Activated CD4-positive, alpha-beta T cell treated with anti-CD3 and anti-CD28 coated beads for 48 hours (primary cell): ENCODE data around the gene HOXC10.

Experiments
- DNase-seq: peaks from one replicate; pipeline ENCODE4 v3.0.0-alpha.2; 2020

HOXC10 gene

GRCh38 chr12:54017027-54017788 is 32.3 kb downstream of the HOXC10 start:
- no peak for DNase-seq

DNA sequence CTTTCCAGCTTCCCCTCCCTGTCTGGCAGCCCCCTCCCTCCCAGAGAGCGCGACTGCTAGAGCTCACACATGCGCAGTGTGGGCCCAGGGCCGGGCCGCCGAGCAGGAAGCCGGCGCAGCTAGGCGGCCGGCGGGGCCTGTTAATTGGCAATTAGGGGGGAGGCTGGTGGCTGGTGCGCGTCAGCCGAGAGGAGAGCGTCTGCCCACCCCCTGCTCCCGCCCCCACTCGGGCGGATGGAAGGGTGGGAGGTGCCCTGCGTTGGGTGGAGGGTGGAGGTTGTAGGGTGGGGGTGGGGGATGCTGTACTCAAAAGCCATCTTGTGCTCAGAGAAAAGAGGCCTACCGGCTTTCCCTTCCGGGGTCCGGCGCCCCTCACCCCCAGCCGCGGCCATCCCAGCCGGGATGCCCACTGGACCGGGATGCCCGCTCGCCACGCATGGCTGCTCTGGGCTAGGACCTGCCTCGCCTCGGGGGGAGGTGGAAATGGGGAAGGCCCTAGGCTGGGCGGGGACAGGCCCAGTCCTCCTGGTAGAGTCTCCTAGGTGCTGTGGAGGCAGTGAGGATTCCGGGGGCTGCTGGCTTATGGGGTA is 33.0 kb downstream of the HOXC10 start:
- DNase-seq, result peak; percentile 78

GRCh38 chr12:54018468-54018984 is 33.6 kb downstream of the HOXC10 start:
- no peak for DNase-seq

- DNase-seq, result no peak
Measured at GRCh38 chr12:54019091-54019811, 34.3 kb downstream of the HOXC10 start.

DNA sequence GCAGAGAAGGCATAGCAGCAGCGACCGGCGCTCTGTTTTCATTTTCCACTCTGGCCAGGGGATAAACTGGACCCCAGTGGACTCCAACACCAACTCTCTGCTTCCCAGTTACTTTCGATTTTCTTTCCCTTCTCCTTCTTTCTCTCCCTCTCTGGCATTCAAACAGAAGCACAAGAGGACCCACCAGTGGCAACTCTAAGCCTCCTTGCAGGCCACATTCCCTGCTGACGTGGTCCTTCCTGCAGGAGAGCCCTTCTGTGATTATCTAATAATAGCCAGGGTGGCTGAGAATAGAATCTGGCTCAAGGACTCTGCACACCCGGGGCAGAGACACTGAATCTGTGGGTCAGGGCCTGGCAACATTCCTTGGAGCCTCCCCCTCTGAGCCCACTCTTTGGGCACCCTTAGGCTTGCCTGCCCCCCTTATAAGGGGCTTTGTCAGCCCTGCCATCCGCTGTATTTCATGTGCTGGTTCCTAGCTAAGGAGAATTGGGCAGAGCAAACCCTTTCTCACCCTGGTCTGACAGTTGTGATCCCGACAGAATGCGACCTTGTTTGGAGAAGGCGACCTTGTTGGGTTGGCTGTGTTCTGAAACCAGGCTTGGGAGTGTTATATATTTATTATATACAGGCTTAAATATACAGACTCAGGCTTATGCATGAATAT is 35.1 kb downstream of the HOXC10 start:
- no peak for DNase-seq

GRCh38 chr12:54020591-54021405 is 35.9 kb downstream of the HOXC10 start:
- DNase-seq, result no peak

GRCh38 chr12:54021432-54022013 is 36.6 kb downstream of the HOXC10 start:
- no peak for DNase-seq

- no peak for DNase-seq
Measured at GRCh38 chr12:54022960-54023884, 38.3 kb downstream of the HOXC10 start.

DNA sequence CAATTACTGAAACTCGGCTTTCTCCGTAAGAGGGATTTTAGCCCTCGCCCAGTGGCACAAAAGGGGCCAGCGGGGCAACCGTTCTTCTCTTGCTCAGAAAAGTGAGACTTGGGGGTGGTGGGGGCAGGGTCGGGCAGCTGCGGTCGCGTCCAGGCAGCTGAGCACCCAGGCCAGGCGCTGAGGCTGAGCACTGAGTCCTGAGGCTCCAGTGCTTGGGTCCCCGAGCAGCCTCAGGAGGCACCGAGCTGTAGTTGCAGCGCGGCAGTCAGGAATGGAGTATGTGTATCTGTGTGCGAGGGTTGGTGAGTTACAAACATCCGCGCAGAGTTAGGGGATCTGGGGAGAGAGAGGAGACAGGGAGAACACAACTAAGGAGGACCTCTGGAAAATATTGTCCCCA is 39.2 kb downstream of the HOXC10 start:
- DNase-seq, result no peak

DNA sequence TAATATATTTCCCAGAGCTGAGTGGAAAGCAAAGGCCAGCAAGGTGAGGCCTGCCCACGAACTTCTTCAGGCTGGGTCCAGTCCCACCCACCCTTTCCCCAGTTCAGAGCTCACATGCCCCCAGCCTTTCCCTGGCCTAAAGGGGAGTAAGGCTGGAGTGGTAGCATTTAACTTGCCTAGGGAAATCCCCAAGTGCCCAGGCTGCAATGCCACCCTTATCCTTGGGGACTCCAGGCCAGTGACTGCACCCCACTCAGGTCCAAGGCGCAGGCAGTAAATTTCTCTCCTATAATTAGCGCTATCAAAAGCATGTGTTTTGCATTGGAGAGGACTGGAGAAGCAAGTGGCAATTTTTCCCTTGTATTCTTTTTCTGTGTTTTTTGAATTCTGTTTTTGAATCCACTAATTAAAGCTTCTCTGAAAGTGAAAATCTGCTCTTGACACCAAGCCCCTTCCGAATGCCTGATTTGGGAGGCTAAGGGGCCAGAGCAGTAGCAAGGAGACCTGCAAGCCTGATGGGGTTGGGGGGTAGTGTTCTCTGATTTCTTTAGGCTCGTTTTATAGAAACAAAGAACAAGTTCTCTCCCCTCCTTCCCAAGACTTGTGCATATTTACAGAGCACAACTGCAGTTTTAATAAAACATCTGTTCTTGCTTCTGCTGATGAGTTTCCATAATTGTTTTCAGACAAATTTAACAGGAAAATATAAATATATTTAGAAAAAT is 39.8 kb downstream of the HOXC10 start:
- no peak for DNase-seq

DNA sequence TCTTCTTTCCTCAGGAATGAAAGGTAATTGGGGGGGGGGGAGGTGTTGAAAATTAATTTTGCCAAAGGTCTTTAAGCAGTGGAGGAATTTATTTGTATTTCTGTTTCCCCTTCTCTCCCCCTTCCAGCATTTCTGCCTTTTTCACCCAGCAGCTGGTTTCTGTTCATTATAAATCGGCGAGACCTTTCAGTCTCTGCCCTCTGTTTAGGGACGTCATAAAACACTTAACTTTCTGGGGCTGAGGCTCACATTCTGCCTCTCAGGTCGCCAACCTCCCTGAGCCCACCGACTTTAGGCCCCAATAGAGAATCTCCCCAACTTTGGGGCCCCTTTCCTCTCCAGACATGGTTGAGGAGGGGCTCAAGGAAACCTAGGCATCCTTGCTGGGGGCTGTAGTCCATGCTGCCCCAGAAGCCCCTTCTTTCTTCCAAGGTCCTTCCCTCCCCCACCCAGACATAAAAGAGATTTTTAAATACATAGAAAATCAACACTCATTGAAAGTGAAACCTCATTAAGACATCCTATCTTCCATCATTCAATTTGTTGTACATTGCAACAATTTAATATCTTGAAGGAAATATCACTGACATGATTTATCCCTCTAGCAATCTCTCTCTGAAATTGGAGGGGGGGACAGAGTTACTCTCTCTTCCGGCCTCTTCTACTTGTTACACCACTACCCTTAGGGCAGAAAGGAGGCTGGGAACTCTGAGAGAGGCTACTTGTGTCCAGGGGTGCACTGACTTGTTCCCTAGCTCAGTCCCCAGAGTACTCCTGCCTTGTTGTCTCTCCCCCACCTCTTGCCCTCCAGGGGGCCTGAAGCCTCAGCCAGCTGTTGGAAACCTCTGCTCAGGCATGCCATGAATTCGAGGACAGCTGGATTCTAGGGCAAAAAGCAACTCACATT is 40.8 kb downstream of the HOXC10 start:
- no peak for DNase-seq

- DNase-seq, result no peak
Measured at GRCh38 chr12:54026640-54027441, 41.9 kb downstream of the HOXC10 start.

DNA sequence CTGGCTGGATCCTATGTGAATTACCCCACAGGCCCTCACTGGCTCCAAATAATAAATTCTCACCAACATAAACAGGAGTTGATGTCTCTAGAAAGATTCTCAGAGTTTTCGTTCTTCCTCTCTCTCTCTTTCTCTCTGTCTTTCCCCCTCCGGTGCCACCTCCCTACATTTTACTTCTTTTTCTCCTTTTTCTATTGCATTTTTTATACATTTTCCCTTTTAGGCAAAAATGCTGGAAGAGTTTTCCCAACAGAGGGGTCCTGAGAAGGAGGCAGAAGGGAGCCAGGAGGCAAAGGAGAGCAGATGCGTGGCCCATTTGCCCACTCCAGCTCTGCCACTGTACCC is 42.5 kb downstream of the HOXC10 start:
- DNase-seq, result no peak

- no peak for DNase-seq
Measured at GRCh38 chr12:54028314-54029201, 43.6 kb downstream of the HOXC10 start, which contains the start of gene HOXC6. Gene HOXC6, plus strand, starts transcription at chr12:54028440. Its CDS starts 82 bp downstream, at chr12:54028522.

GRCh38 chr12:54029529-54030441 is 44.8 kb downstream of the HOXC10 start:
- DNase-seq, result no peak

GRCh38 chr12:54030442-54030801 is 45.5 kb downstream of the HOXC10 start:
- no peak for DNase-seq
